Loucy (cell line): Measurements from ENCODE around the gene ERC1.

Source experiments
- H2AFZ ChIP-seq: fragments of 200-600 bp; sonication (generic); 2 replicates; pipeline ENCODE4 v1.6.0; 2016; ENCODE audit warnings: antibody characterized with exemption, mild to moderate bottlenecking, low read length, moderate library complexity
- H3F3A ChIP-seq: fragments of 200-600 bp; 2 replicates; pipeline ENCODE4 v1.6.0; 2016; ENCODE audit warnings: antibody characterized with exemption, low read depth, mild to moderate bottlenecking
- H3K27me3 ChIP-seq: fragments of 200-600 bp; sonication (generic); 2 replicates; pipeline ENCODE4 v1.6.1; 2014; ENCODE audit warnings: low read length, mild to moderate bottlenecking; ENCODE audit not compliant: insufficient read depth, poor library complexity, severe bottlenecking
- H3K36me3 ChIP-seq: fragments of 200-600 bp; sonication (generic); 2 replicates; pipeline ENCODE4 v1.6.1; 2016; ENCODE audit warnings: low read length; ENCODE audit not compliant: insufficient read depth
- H3K4me1 ChIP-seq: fragments of 200-600 bp; sonication (generic); 2 replicates; pipeline ENCODE4 v1.5.1; 2014; ENCODE audit warnings: low read length, mild to moderate bottlenecking; ENCODE audit not compliant: insufficient read depth, poor library complexity, severe bottlenecking
- H3K4me2 ChIP-seq: fragments of 200-600 bp; sonication (generic); 2 replicates; pipeline ENCODE4 v1.6.0; 2014; ENCODE audit warnings: antibody characterized with exemption, low read length, low read depth, mild to moderate bottlenecking; ENCODE audit not compliant: poor library complexity, severe bottlenecking
- H3K4me3 ChIP-seq: fragments of 200-600 bp; sonication (generic); 2 replicates; pipeline ENCODE4 v1.5.1; 2014; ENCODE audit warnings: low read length, mild to moderate bottlenecking, mixed read lengths; ENCODE audit not compliant: poor library complexity, severe bottlenecking
- H3K79me2 ChIP-seq: fragments of 200-600 bp; sonication (generic); 2 replicates; pipeline ENCODE4 v1.6.1; 2014; ENCODE audit warnings: low read length; ENCODE audit not compliant: insufficient read depth
- H3K9ac ChIP-seq: fragments of 200-600 bp; sonication (generic); 2 replicates; pipeline ENCODE4 v1.6.0; 2014; ENCODE audit warnings: mild to moderate bottlenecking, low read depth, low read length, moderate library complexity; ENCODE audit not compliant: poor library complexity, severe bottlenecking
- H3K9me2 ChIP-seq: fragments of 200-600 bp; sonication (generic); replicated peaks from 2 replicates; pipeline ENCODE4 v1.6.1; 2016; ENCODE audit warnings: low read depth, low read length, mixed read lengths
- H3K9me3 ChIP-seq: fragments of 200-600 bp; sonication (generic); 2 replicates; pipeline ENCODE4 v1.6.1; 2014; ENCODE audit warnings: mild to moderate bottlenecking, antibody characterized with exemption, low read length, low read depth; ENCODE audit not compliant: insufficient read depth
- H4K20me1 ChIP-seq: fragments of 200-600 bp; sonication (generic); 2 replicates; pipeline ENCODE4 v1.6.0; 2014; ENCODE audit warnings: antibody characterized with exemption, low read length, mild to moderate bottlenecking; ENCODE audit not compliant: insufficient read depth, poor library complexity, severe bottlenecking
- EZH2phosphoT487 ChIP-seq: fragments of 200-600 bp; IDR thresholded peaks from 2 replicates; pipeline ENCODE4 v1.6.1; 2018; ENCODE audit warnings: antibody characterized with exemption, mild to moderate bottlenecking, moderate library complexity, borderline replicate concordance
- TF ChIP-seq, protein P1 (sequence below): fragments of 200-600 bp; sonication (generic); conservative IDR thresholded peaks from 2 replicates; pipeline ENCODE4 v1.5.1; 2014; ENCODE audit warnings: mild to moderate bottlenecking, antibody characterized with exemption, low read length

Gene ERC1

DNA sequence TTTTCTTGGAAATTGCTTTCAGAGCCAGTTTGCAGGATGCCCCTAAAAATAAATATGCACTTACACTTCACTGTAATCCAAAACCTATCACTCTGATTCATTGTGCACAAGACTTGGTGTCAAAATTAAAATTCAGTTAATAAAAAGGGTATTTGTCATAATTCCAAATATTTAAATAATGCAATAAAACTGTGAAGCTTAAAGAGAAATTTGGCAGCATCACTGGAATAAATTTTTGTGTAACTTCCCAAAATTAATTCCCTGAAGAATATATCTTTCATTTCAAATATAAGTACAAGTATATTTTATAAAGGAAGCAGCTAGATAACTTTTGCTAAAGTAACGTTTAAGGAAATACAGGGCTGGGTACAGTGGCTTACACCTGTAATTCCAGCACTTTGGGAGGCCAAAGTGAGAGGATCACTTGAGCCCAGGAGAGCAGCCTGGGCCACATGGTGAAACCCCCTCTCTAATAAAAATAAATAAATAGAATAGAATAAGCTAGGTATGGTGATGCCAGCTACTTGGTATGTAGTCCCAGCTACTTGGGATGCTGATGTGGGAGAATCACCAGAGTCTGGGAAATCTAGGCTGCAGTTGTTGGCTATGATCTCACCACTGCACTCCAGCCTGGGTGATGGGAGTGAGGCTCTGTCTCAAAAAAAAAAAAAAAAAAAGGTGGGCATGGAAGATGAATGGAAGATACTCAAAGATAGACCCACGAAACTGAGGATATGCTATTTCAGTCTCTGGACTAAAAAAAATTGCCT is 369.6 kb downstream of the ERC1 start:
- no peak overlapping the region for H2AFZ ChIP-seq
- H3K9me2 ChIP-seq, result no peaks in the 10 kb centered on the region
- no peak overlapping the region for H3K4me2 ChIP-seq
- no peaks in the 10 kb centered on the region for H3K4me1 ChIP-seq
- H3K9ac ChIP-seq, result no peak overlapping the region
- H3F3A ChIP-seq, result no peaks in the 10 kb centered on the region
- no peaks in the 10 kb centered on the region for H4K20me1 ChIP-seq
- H3K79me2 ChIP-seq, result no peaks in the 10 kb centered on the region
- no peaks in the 10 kb centered on the region for H3K9me3 ChIP-seq
- no peaks in the 10 kb centered on the region for H3K27me3 ChIP-seq
- no peaks in the 10 kb centered on the region for H3K36me3 ChIP-seq
- TF ChIP-seq EZH2phosphoT487, result no peak
- TF ChIP-seq, protein P1, sequence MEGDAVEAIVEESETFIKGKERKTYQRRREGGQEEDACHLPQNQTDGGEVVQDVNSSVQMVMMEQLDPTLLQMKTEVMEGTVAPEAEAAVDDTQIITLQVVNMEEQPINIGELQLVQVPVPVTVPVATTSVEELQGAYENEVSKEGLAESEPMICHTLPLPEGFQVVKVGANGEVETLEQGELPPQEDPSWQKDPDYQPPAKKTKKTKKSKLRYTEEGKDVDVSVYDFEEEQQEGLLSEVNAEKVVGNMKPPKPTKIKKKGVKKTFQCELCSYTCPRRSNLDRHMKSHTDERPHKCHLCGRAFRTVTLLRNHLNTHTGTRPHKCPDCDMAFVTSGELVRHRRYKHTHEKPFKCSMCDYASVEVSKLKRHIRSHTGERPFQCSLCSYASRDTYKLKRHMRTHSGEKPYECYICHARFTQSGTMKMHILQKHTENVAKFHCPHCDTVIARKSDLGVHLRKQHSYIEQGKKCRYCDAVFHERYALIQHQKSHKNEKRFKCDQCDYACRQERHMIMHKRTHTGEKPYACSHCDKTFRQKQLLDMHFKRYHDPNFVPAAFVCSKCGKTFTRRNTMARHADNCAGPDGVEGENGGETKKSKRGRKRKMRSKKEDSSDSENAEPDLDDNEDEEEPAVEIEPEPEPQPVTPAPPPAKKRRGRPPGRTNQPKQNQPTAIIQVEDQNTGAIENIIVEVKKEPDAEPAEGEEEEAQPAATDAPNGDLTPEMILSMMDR, result no peak
- H3K4me3 ChIP-seq, result no peak overlapping the region

GRCh38 chr12:1362143-1362662 is 371.2 kb downstream of the ERC1 start:
- no peak for TF ChIP-seq EZH2phosphoT487
- TF ChIP-seq, protein P1, result no peak
- Histone ChIP-seq H3F3A (no peaks in the 10 kb centered on the region), H4K20me1 (no peaks in the 10 kb centered on the region), H3K9ac (no peak overlapping the region), H2AFZ (no peak overlapping the region), H3K9me3 (no peaks in the 10 kb centered on the region), H3K4me2 (no peak overlapping the region), H3K4me3 (no peak overlapping the region), H3K4me1 (no peaks in the 10 kb centered on the region), H3K36me3 (no peaks in the 10 kb centered on the region), H3K79me2 (no peaks in the 10 kb centered on the region), H3K27me3 (no peaks in the 10 kb centered on the region), H3K9me2 (no peaks in the 10 kb centered on the region)

DNA sequence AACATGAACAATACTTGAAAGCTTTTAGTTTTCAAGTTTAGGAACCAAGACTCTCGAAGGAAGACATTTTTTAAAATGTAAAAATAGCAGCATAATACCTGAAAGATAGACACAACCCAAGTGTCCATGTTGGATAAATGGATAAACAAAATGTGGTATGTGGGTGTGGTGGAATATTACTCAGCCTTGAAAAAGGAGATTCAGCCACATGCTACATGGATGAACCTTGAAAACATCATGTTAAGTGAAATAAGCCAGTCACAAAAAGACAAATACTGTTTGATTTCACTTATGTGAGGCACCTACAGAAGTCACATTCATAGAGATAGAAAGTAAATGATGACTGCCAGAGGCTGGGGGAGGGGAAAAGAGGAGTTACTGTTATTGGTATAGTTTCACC is 374.7 kb downstream of the ERC1 start:
- H3K9me2 ChIP-seq, result no peaks in the 10 kb centered on the region
- H2AFZ ChIP-seq, result no peak overlapping the region
- H3K79me2 ChIP-seq, result no peaks in the 10 kb centered on the region
- no peak for TF ChIP-seq EZH2phosphoT487
- no peaks in the 10 kb centered on the region for H3F3A ChIP-seq
- peaks cover 6% of the 10 kb centered on the region for H3K4me1 ChIP-seq
- H3K27me3 ChIP-seq, result no peaks in the 10 kb centered on the region
- H3K9ac ChIP-seq, result no peak overlapping the region
- H4K20me1 ChIP-seq, result no peaks in the 10 kb centered on the region
- no peak overlapping the region for H3K4me2 ChIP-seq
- no peaks in the 10 kb centered on the region for H3K9me3 ChIP-seq
- no peak overlapping the region for H3K4me3 ChIP-seq
- H3K36me3 ChIP-seq, result no peaks in the 10 kb centered on the region
